Measurements from ENCODE around the gene KLHL18. TPM values are rescaled to one million over a fixed set of nuclear protein-coding genes. Genes with fewer than 3 reads are reported as not detected.

The KLHL18 gene
- total and polyA plus RNA-seq, 2 of the 4 experiments (the other 2 are of a cell fraction): 29.1 to 76.2 TPM

GRCh38 chr3:47356201-47356600 is 73.5 kb downstream of the KLHL18 start:
- 96% methylated on average over 26 of the region's 31 CpGs; no CpG with 5 or more reads in 1 of the 2 experiments for WGBS, 2 experiments (ENCODE audit: extremely low coverage in 2 of 2, insufficient read length in 1 of 2)
- CTCF ChIA-PET: no interaction called here

More at GRCh38 chr3:47356201-47356600, 73.5 kb downstream of the KLHL18 start:
- no peak overlapping the region for H3K56ac ChIP-seq (ENCODE audit: extremely low read depth, insufficient read depth, low read length)
- H3K9me3 ChIP-seq (ENCODE audit: control insufficient read depth, insufficient read depth, low read length): peaks cover 22% of the 10 kb centered on the region
- H3K9me1 ChIP-seq (ENCODE audit: insufficient read depth, low read length): no peaks in the 10 kb centered on the region
- no peak overlapping the region for H2BK20ac ChIP-seq (ENCODE audit: low read depth, low read length)
- dilution Hi-C loops (cut with HindIII; ENCODE audit: low sequenced_read_pairs, unreplicated experiment) (no loop called here), in situ Hi-C loops (cut with MboI; ENCODE audit: low sequenced_read_pairs) (loop anchor here (25.0 kb wide), 1 partner anchor 644 kb away; the partner anchor contains the start of genes PRSS50 and TMIE), intact Hi-C loops (cut with micrococcal nuclease) (no loop called here)
- no peak overlapping the region for H2AK5ac ChIP-seq (ENCODE audit: low read depth, low read length)
- H4K8ac ChIP-seq (ENCODE audit: low read depth in 2 of 2, low read length in 2 of 2): no peak overlapping the region
- no peak overlapping the region for H3K4ac ChIP-seq (ENCODE audit: low read depth, low read length)
- H3K9ac ChIP-seq (ENCODE audit: low read depth, low read length): no peak overlapping the region
- no peak overlapping the region for H2BK15ac ChIP-seq (ENCODE audit: low read depth, low read length)
- H3K14ac ChIP-seq (replicated peaks; ENCODE audit: low read depth, low read length): no peak overlapping the region
- H4K91ac ChIP-seq (ENCODE audit: insufficient read depth, low read depth, low read length): no peak overlapping the region
- H3K23ac ChIP-seq (ENCODE audit: low read depth, low read length): no peak overlapping the region
- no peaks in the 10 kb centered on the region for H3K36me3 ChIP-seq (ENCODE audit: control insufficient read depth, insufficient read depth, low read length)
- TF ChIP-seq MAZ (IDR thresholded peaks at IDR 0.05; ENCODE audit: borderline replicate concordance, low read depth, low read length): no peak
- no peak for TF ChIP-seq RFX5 (IDR thresholded peaks at IDR 0.05; ENCODE audit: low read depth, low read length)
- TF ChIP-seq CEBPB (IDR thresholded peaks at IDR 0.05; ENCODE audit: low read depth, low read length): no peak
- TF ChIP-seq NFE2L2 (IDR thresholded peaks at IDR 0.05; ENCODE audit: low read depth, low read length): no peak
- TF ChIP-seq BHLHE40 (IDR thresholded peaks at IDR 0.05; ENCODE audit: low read depth, low read length): no peak
- TF ChIP-seq, protein P1, sequence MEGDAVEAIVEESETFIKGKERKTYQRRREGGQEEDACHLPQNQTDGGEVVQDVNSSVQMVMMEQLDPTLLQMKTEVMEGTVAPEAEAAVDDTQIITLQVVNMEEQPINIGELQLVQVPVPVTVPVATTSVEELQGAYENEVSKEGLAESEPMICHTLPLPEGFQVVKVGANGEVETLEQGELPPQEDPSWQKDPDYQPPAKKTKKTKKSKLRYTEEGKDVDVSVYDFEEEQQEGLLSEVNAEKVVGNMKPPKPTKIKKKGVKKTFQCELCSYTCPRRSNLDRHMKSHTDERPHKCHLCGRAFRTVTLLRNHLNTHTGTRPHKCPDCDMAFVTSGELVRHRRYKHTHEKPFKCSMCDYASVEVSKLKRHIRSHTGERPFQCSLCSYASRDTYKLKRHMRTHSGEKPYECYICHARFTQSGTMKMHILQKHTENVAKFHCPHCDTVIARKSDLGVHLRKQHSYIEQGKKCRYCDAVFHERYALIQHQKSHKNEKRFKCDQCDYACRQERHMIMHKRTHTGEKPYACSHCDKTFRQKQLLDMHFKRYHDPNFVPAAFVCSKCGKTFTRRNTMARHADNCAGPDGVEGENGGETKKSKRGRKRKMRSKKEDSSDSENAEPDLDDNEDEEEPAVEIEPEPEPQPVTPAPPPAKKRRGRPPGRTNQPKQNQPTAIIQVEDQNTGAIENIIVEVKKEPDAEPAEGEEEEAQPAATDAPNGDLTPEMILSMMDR (conservative IDR thresholded peaks at IDR 0.05; ENCODE audit: low read depth, low read length): no peak
- POLR2A ChIA-PET (ENCODE audit: unreplicated experiment): no interaction called here
- no peak overlapping the region for H2AK9ac ChIP-seq (replicated peaks; ENCODE audit: low read depth, low read length, poor library complexity)
- no peaks in the 10 kb centered on the region for H4K20me1 ChIP-seq (ENCODE audit: insufficient read depth, low read length)
- H4K5ac ChIP-seq (ENCODE audit: low read depth, low read length): no peak overlapping the region
- no peak overlapping the region for H3K27ac ChIP-seq (ENCODE audit: insufficient read depth, low read length)
- H2AFZ ChIP-seq (replicated peaks; ENCODE audit: low read length, poor library complexity): no peak overlapping the region
- no peak overlapping the region for H3K18ac ChIP-seq (ENCODE audit: low read depth, low read length)
- H3K4me1 ChIP-seq (ENCODE audit: control insufficient read depth, insufficient read depth, low read length): no peaks in the 10 kb centered on the region
- DNase-seq (no peak), ATAC-seq (ENCODE audit: low read depth) (no peak)
- H3K79me1 ChIP-seq (ENCODE audit: low read depth in 1 of 2, low read length in 2 of 2): no peaks in the 10 kb centered on the region
- no TSS peak for BruUV-seq (replicated peaks)
- no peaks in the 10 kb centered on the region for H3K27me3 ChIP-seq (ENCODE audit: control insufficient read depth, insufficient read depth, low read length)
- H3K4me3 ChIP-seq (ENCODE audit: insufficient read depth, low read depth, low read length): no peak overlapping the region
- no peak overlapping the region for H3K4me2 ChIP-seq (ENCODE audit: low read depth, low read length)
- H2BK5ac ChIP-seq (ENCODE audit: low read depth, low read length, poor library complexity, severe bottlenecking): no peak overlapping the region
- H2BK120ac ChIP-seq (ENCODE audit: low read depth, low read length): no peak overlapping the region

Data from IMR-90 (cell line).